PC-9 (cell line): ENCODE data around the gene GPR108. TPM values are rescaled to one million over a fixed set of nuclear protein-coding genes. Genes with fewer than 3 reads are reported as not detected.
A peak's percentile ranks its signal among the peaks of the same experiment; 100 is the strongest.

ENCODE experiments used
- BruUV-seq: library from RNA; stranded (reverse); fragments of 400-500 nt; replicated peaks from 2 replicates; lab custom pipeline; 2021; lab: Mats Ljungman, UMichigan
- CTCF ChIA-PET: fragments of 300-600 bp; sonication (Branson Sonifier 250); formaldehyde crosslinking; loops from one replicate; lab custom pipeline; 2022; ENCODE audit warnings: antibody characterized with exemption; lab: Charles Lee
- POLR2A ChIA-PET: fragments of 300-600 bp; sonication (Branson Sonifier 250); formaldehyde crosslinking; loops from one replicate; lab custom pipeline; 2022; ENCODE audit warnings: antibody characterized with exemption; ENCODE audit not compliant: unreplicated experiment; lab: Charles Lee
- DNase-seq, 2 experiments: peaks; one replicate each; pipeline versions ENCODE4 v3.0.0 to v3.0.0-alpha.2; 2015 to 2022; ENCODE audit warnings: mixed read lengths in 1 of 2
- H2AFZ ChIP-seq: fragments of 200-600 bp; sonication (generic); 2 replicates; pipeline ENCODE4 v1.8.1; 2017; ENCODE audit warnings: antibody characterized with exemption
- H3F3A ChIP-seq: fragments of 200-600 bp; sonication (generic); 2 replicates; pipeline ENCODE4 v1.8.1; 2017; ENCODE audit warnings: antibody characterized with exemption, mild to moderate bottlenecking, low read depth; ENCODE audit not compliant: insufficient read depth
- H3K27ac ChIP-seq: fragments of 200-600 bp; sonication (generic); 2 replicates; pipeline ENCODE4 v1.6.1; 2016; ENCODE audit warnings: mixed run types
- H3K27me3 ChIP-seq: fragments of 200-600 bp; sonication (generic); 2 replicates; pipeline ENCODE4 v1.6.1; 2016; ENCODE audit warnings: low read depth, mixed run types; ENCODE audit not compliant: insufficient read depth
- H3K36me3 ChIP-seq: fragments of 200-600 bp; sonication (generic); 2 replicates; pipeline ENCODE4 v1.6.1; 2016; ENCODE audit warnings: low read depth, mixed run types
- H3K4me1 ChIP-seq: fragments of 200-600 bp; sonication (generic); replicated peaks from 2 replicates; pipeline ENCODE4 v1.6.1; 2016; ENCODE audit warnings: mixed run types; ENCODE audit not compliant: insufficient read depth
- H3K4me2 ChIP-seq: fragments of 200-600 bp; sonication (generic); 2 replicates; pipeline ENCODE4 v1.6.1; 2017; ENCODE audit warnings: mixed run types
- H3K4me3 ChIP-seq: fragments of 200-600 bp; sonication (generic); 2 replicates; pipeline ENCODE4 v1.6.1; 2016; ENCODE audit warnings: mixed run types
- H3K79me2 ChIP-seq: fragments of 200-600 bp; sonication (generic); 2 replicates; pipeline ENCODE4 v1.6.1; 2017; ENCODE audit warnings: low read depth, mixed run types
- H3K9me2 ChIP-seq: fragments of 200-600 bp; sonication (generic); 2 replicates; pipeline ENCODE4 v1.8.1; 2017; ENCODE audit warnings: mild to moderate bottlenecking; ENCODE audit not compliant: insufficient read depth
- H3K9me3 ChIP-seq: fragments of 200-600 bp; sonication (generic); 2 replicates; pipeline ENCODE4 v1.8.1; 2016; ENCODE audit warnings: low read depth; ENCODE audit not compliant: insufficient read depth
- H4K20me1 ChIP-seq: fragments of 200-600 bp; sonication (generic); 2 replicates; pipeline ENCODE4 v1.8.1; 2017; ENCODE audit not compliant: insufficient read depth
- CTCF ChIP-seq: fragments of 200-600 bp; sonication (generic); conservative IDR thresholded peaks from 2 replicates; pipeline ENCODE4 v1.6.1; 2017; ENCODE audit warnings: mixed run types, antibody characterized with exemption, mild to moderate bottlenecking, moderate library complexity
- EZH2 ChIP-seq: fragments of 200-600 bp; sonication (generic); IDR thresholded peaks from 2 replicates; pipeline ENCODE4 v1.8.0; 2017; ENCODE audit warnings: antibody characterized with exemption, low read depth
- intact Hi-C: fragments of 100-400 bp; cut with micrococcal nuclease; formaldehyde crosslinking; loops from one replicate; pipeline ENCODE4 v1.10.0; 2022; ENCODE audit not compliant: unreplicated experiment
- total RNA-seq: library from RNA; stranded (reverse); gene quantifications from 2 replicates; pipeline ENCODE4 v1.2.3, GENCODE V29; 2021

GPR108 gene
- total RNA-seq, 1 experiment from 2014 or later, result 66.8 TPM

GRCh38 chr19:6768236-6768785, 30.9 kb upstream of the GPR108 start:
- BruUV-seq, result no TSS peak
- intact Hi-C loops, result no loop called here

DNA sequence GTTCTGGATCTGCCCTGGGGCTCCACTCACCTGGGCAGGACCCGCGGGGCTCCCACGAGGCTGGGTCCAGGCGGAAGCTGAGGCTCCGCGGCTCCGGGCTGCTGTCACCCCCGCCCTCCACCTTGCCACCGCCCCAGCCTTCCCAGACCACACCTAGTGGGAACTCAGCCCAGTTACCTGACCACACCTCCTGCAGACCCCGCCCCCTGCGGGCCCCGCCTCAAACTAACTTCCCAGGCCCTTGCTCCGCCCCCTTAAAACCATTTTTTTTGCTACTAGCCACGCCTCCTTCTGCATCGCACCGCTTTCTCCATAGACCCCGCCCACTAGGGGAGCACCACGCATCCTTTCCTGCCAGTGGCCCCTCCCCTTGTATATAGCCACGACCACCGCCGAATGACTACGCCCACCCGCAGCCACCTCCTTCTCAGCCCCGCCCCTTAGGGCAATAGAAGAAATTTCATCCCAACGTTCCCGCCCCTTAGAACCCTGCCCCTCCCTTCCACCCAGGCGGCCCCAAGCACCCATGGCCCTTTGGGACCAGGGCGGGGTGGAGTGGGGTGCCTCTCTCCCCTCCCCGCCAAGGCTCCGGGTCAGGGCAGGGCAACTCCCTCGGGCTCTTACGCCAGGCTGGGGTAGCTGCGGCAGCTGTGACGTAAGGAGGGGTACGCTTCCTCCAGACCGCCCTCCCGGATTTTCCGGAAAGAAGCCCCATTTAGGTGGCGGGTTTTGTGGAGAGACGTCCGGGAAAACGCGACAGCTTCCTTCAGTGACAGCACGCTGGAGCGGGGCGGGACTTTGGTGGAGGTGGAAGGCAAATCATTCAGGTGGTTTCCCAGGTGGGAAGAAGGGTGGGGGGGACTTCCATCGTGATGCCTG, 30.2 kb upstream of the GPR108 start, which contains the start of gene SH2D3A:
Gene SH2D3A, minus strand, starts transcription at position 79 of the 879 bp plus-strand sequence. CDS start 3,687 bp downstream, outside the sequence.
- Histone ChIP-seq H3K79me2 (peaks cover 38% of the 10 kb centered on the region), H3K4me1 (peaks cover 26% of the 10 kb centered on the region), H3K9me2 (no peaks in the 10 kb centered on the region), H3K9me3 (no peaks in the 10 kb centered on the region), H3K36me3 (peaks cover 12% of the 10 kb centered on the region), H3K4me3 (peak within 1 kb of the TSS; percentile 74), H4K20me1 (no peaks in the 10 kb centered on the region), H3K4me2 (peak within 1 kb of the TSS; percentile 93), H3K27me3 (no peaks in the 10 kb centered on the region), H3F3A (peaks cover 38% of the 10 kb centered on the region), H2AFZ (peak within 1 kb of the TSS; percentile 65; the same call in 1 of the 2 replicates), H3K27ac (peak within 1 kb of the TSS; percentile 98)
- BruUV-seq, result no TSS peak
- intact Hi-C loops, result loop anchor here (1.0 kb wide), 4 partner anchors 29 to 95 kb away; no protein-coding TSS in a partner anchor
- TF ChIP-seq EZH2 (no peak), CTCF (no peak)
- ChIA-PET POLR2A (interaction anchor here (0.7 to 1.2 kb wide), 2 partner anchors 33 to 229 kb away, joined by 9 to 15 read pairs; no protein-coding TSS in a partner anchor), CTCF (no interaction called here)
- peak; percentile 81 to 93 for DNase-seq

More at GRCh38 chr19:6768236-6768785, 30.9 kb upstream of the GPR108 start:
- Histone ChIP-seq H3K27ac (peak overlapping the region; percentile 53), H3K9me3 (no peaks in the 10 kb centered on the region), H3K27me3 (no peaks in the 10 kb centered on the region), H3F3A (peaks cover 35% of the 10 kb centered on the region), H3K4me1 (peaks cover 22% of the 10 kb centered on the region), H3K4me2 (peak overlapping the region; percentile 73), H3K4me3 (peak overlapping the region; percentile 74; the same call in 1 of the 2 replicates), H3K9me2 (no peaks in the 10 kb centered on the region), H3K36me3 (peaks cover 5% of the 10 kb centered on the region), H2AFZ (no peak overlapping the region), H3K79me2 (peaks cover 31% of the 10 kb centered on the region), H4K20me1 (no peaks in the 10 kb centered on the region)
- POLR2A ChIA-PET, result interaction anchor here (0.7 to 1.2 kb wide), 2 partner anchors 32 to 230 kb away, joined by 9 to 15 read pairs; no protein-coding TSS in a partner anchor
- TF ChIP-seq CTCF, result no peak
- no peak for TF ChIP-seq EZH2
- no peak for DNase-seq
- CTCF ChIA-PET, result no interaction called here

DNA sequence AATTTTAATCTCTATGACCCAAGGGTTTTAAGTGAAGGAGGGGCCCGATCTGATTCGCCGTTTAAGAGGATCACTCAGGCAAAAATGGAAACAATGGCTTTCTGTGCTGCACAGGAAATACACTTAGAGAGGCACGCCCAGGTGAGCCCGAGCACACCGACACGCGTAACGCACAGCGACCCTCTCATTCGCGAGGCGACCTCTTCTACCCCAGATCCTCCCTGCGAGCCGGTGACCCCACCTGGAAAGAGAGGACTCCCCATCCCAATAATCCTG, 29.6 kb upstream of the GPR108 start:
- ChIA-PET POLR2A (interaction anchor here (1.2 kb wide), 1 partner anchor 33 kb away, joined by 15 read pairs; no protein-coding TSS in a partner anchor), CTCF (no interaction called here)
- TF ChIP-seq EZH2, result no peak
- TF ChIP-seq CTCF, result no peak
- Histone ChIP-seq H3K4me1 (peaks cover 29% of the 10 kb centered on the region), H3K27ac (peak overlapping the region; percentile 98), H2AFZ (0 out of 2 replicates have a peak overlapping the region, but pooled peaks have one; percentile 65), H3K27me3 (no peaks in the 10 kb centered on the region), H3K9me3 (no peaks in the 10 kb centered on the region), H3K4me2 (peak overlapping the region; percentile 93), H4K20me1 (no peaks in the 10 kb centered on the region), H3K79me2 (peaks cover 43% of the 10 kb centered on the region), H3K4me3 (peak overlapping the region; percentile 74), H3K36me3 (peaks cover 14% of the 10 kb centered on the region), H3K9me2 (no peaks in the 10 kb centered on the region), H3F3A (peaks cover 43% of the 10 kb centered on the region)
- no TSS peak for BruUV-seq
- intact Hi-C loops, result loop anchor here (1.0 kb wide), 4 partner anchors 29 to 95 kb away; no protein-coding TSS in a partner anchor
- peak in 1 of 2 experiments; percentile 62 for DNase-seq
